ENCODE results near the gene BIK. TPM values are rescaled to one million over a fixed set of nuclear protein-coding genes. Genes with fewer than 3 reads are reported as not detected.

BIK gene
- total and polyA plus RNA-seq, 8 donors: 0.78 to 3.1 (median 1.3) TPM

GRCh38 chr22:43154887-43155536 is 44.5 kb downstream of the BIK start:
- Histone ChIP-seq H3K27ac (peak overlapping the region in 1 of 2 donors; percentile 80), H3K4me1 (peaks cover 0 to 87% of the 10 kb centered on the region in 2 donors), H3K4me3 (peak overlapping the region in 1 of 2 donors; percentile 64), H3K36me3 (peaks cover 0 to 32% of the 10 kb centered on the region in 2 donors), H3K27me3 (no peaks in the 10 kb centered on the region), H3K9me3 (no peaks in the 10 kb centered on the region)
- intact Hi-C loops (cut with DNase I): no loop called here
- DNase-seq: peak in 2 of 4 donors; percentile 86 to 94
- ATAC-seq: no peak
- TF ChIP-seq, protein P1, sequence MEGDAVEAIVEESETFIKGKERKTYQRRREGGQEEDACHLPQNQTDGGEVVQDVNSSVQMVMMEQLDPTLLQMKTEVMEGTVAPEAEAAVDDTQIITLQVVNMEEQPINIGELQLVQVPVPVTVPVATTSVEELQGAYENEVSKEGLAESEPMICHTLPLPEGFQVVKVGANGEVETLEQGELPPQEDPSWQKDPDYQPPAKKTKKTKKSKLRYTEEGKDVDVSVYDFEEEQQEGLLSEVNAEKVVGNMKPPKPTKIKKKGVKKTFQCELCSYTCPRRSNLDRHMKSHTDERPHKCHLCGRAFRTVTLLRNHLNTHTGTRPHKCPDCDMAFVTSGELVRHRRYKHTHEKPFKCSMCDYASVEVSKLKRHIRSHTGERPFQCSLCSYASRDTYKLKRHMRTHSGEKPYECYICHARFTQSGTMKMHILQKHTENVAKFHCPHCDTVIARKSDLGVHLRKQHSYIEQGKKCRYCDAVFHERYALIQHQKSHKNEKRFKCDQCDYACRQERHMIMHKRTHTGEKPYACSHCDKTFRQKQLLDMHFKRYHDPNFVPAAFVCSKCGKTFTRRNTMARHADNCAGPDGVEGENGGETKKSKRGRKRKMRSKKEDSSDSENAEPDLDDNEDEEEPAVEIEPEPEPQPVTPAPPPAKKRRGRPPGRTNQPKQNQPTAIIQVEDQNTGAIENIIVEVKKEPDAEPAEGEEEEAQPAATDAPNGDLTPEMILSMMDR (IDR thresholded peaks at IDR 0.05): no peak

GRCh38 chr22:43155789-43156188 is 45.2 kb downstream of the BIK start:
- TF ChIP-seq, protein P1 (IDR thresholded peaks at IDR 0.05): no peak
- Histone ChIP-seq H3K27me3 (no peaks in the 10 kb centered on the region), H3K27ac (peak overlapping the region in 1 of 2 donors; percentile 80), H3K9me3 (no peaks in the 10 kb centered on the region), H3K4me1 (peaks cover 0 to 88% of the 10 kb centered on the region in 2 donors), H3K4me3 (peak overlapping the region in 1 of 2 donors; percentile 64), H3K36me3 (peaks cover 0 to 40% of the 10 kb centered on the region in 2 donors)
- DNase-seq (no peak), ATAC-seq (no peak)
- intact Hi-C loops (cut with DNase I): no loop called here

- H3K27ac ChIP-seq: no peak overlapping the region
- DNase-seq: no peak
- intact Hi-C loops (cut with DNase I): no loop called here
- TF ChIP-seq, protein P1 (IDR thresholded peaks at IDR 0.05): no peak
- H3K4me3 ChIP-seq: no peak overlapping the region
- H3K27me3 ChIP-seq: no peaks in the 10 kb centered on the region
- H3K9me3 ChIP-seq: no peaks in the 10 kb centered on the region
- ATAC-seq: no peak
- H3K36me3 ChIP-seq: peaks cover 0 to 46% of the 10 kb centered on the region in 2 donors
- H3K4me1 ChIP-seq: peaks cover 0 to 87% of the 10 kb centered on the region in 2 donors
Observed at GRCh38 chr22:43156413-43156812, 45.9 kb downstream of the BIK start.

DNA sequence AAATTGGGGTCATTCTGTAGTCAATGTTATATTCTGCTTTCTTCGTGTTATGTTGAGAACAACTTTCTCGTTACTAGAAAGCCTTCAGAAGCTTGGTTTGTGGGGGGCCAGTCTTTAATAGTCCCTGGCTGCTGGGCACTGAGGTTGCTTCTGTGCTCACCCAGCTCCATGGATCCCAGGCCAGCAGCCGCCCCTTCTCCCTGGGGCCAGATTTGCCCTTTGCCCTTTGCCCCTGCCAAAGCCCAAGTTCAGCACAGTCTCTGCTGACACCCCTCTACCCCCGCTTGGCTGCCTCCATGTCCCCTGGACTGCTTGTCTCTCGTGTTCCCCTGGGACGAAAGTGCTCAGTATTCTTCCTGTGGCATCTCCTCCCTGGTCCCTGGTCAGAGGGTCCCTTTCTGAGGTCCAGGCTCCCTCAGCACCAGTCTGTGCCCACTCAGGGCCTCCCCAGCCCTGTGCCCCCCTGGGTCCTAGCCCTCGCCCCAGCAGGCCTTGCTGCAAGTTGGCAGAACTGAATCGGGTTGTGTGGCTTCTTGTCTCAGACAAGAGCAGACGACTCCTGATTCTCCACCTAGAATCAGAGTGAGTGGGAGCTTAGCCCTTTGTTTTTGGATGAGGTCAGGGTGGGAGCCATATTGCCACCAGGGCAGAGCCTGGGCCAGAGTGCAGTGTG is 47.5 kb downstream of the BIK start:
- H3K27ac ChIP-seq: peak overlapping the region in 1 of 2 donors; percentile 33

More for the DNA sequence above, 47.5 kb downstream of the BIK start:
- TF ChIP-seq, protein P1 (IDR thresholded peaks at IDR 0.05): no peak
- intact Hi-C loops (cut with DNase I): no loop called here
- ATAC-seq (no peak), DNase-seq (no peak)
- Histone ChIP-seq H3K9me3 (no peaks in the 10 kb centered on the region), H3K4me1 (peaks cover 0 to 84% of the 10 kb centered on the region in 2 donors), H3K36me3 (peaks cover 0 to 62% of the 10 kb centered on the region in 2 donors), H3K27me3 (no peaks in the 10 kb centered on the region), H3K4me3 (no peak overlapping the region)

Measured in left lung (tissue), 10 donors.